Activated T-cell treated with anti-CD3 and anti-CD28 coated beads, Interleukin-2, amount 50 U/mL, for 4 hours (primary cell): ENCODE measurements around the gene ENPP6. TPM values are rescaled to one million over a fixed set of nuclear protein-coding genes. Genes with fewer than 3 reads are reported as not detected.

ENCODE experiments used
- ATAC-seq, 2 donors: fragments of 200-7000 bp; cut with Tn5 transposase; one replicate each; pipeline ENCODE4 v1.10.0; 2021
- DNase-seq: peaks from one replicate; pipeline ENCODE4 v3.0.0-alpha.2; 2020
- H3K27me3 Mint-ChIP-seq: one replicate; pipeline ENCODE4 v1.8.0; 2021; ENCODE audit warnings: low read depth, mixed read lengths
- H3K36me3 Mint-ChIP-seq: one replicate; pipeline ENCODE4 v1.8.0; 2022; ENCODE audit warnings: mixed read lengths; ENCODE audit not compliant: insufficient read depth
- H3K4me1 Mint-ChIP-seq: one replicate; pipeline ENCODE4 v1.8.0; 2021; ENCODE audit warnings: low read depth, mixed read lengths
- H3K4me3 Mint-ChIP-seq: one replicate; pipeline ENCODE4 v1.8.0; 2021; ENCODE audit warnings: mild to moderate bottlenecking, moderate library complexity, mixed read lengths
- H3K9me3 Mint-ChIP-seq: one replicate; pipeline ENCODE4 v1.8.0; 2021; ENCODE audit warnings: mixed read lengths
- total RNA-seq, 3 donors: library from RNA; stranded (reverse); gene quantifications; one replicate each; pipeline ENCODE4 v1.2.1, GENCODE V29; 2021

Gene ENPP6
- under 1 TPM in 1 of 3 donors, not detected in 2; 0.11 TPM for total RNA-seq

GRCh38 chr4:184217634-184218033 lies at the start of gene ENPP6:
Gene ENPP6, minus strand, starts transcription at chr4:184217873. Its CDS starts 54 bp downstream, at chr4:184217819.
- Mint-ChIP-seq H3K36me3 (no peaks in the 10 kb centered on the region), H3K27me3 (peaks cover 9% of the 10 kb centered on the region), H3K4me3 (no peak within 1 kb of the TSS), H3K9me3 (no peaks in the 10 kb centered on the region), H3K4me1 (no peaks in the 10 kb centered on the region)
- no peak for DNase-seq
- no peak for ATAC-seq

- DNase-seq (no peak), ATAC-seq (no peak)
- Mint-ChIP-seq H3K36me3 (no peaks in the 10 kb centered on the region), H3K4me1 (peaks cover 57% of the 10 kb centered on the region), H3K9me3 (no peaks in the 10 kb centered on the region), H3K4me3 (peak overlapping the region; percentile 84), H3K27me3 (no peaks in the 10 kb centered on the region)
Observed at GRCh38 chr4:184267206-184267608, 49.5 kb upstream of the ENPP6 start.

- Mint-ChIP-seq H3K4me1 (peaks cover 57% of the 10 kb centered on the region), H3K36me3 (no peaks in the 10 kb centered on the region), H3K27me3 (no peaks in the 10 kb centered on the region), H3K9me3 (no peaks in the 10 kb centered on the region), H3K4me3 (peak overlapping the region; percentile 39)
- DNase-seq, result no peak
- no peak for ATAC-seq
Observed at GRCh38 chr4:184265546-184266351, 48.1 kb upstream of the ENPP6 start.

GRCh38 chr4:184263910-184264732 lies 46.4 kb upstream of the ENPP6 start:
- H3K27me3 Mint-ChIP-seq, result no peaks in the 10 kb centered on the region
- ATAC-seq (peak; percentile 32 to 37), DNase-seq (peak; percentile 95)
- no peaks in the 10 kb centered on the region for H3K36me3 Mint-ChIP-seq
- peaks cover 43% of the 10 kb centered on the region for H3K4me1 Mint-ChIP-seq
- no peaks in the 10 kb centered on the region for H3K9me3 Mint-ChIP-seq
- H3K4me3 Mint-ChIP-seq, result no peak overlapping the region

GRCh38 chr4:184263461-184263860 lies 45.8 kb upstream of the ENPP6 start:
- peaks cover 36% of the 10 kb centered on the region for H3K4me1 Mint-ChIP-seq
- no peaks in the 10 kb centered on the region for H3K27me3 Mint-ChIP-seq
- no peak overlapping the region for H3K4me3 Mint-ChIP-seq
- no peaks in the 10 kb centered on the region for H3K9me3 Mint-ChIP-seq
- DNase-seq (no peak), ATAC-seq (no peak)
- H3K36me3 Mint-ChIP-seq, result no peaks in the 10 kb centered on the region

GRCh38 chr4:184262901-184263300 lies 45.2 kb upstream of the ENPP6 start:
- Mint-ChIP-seq H3K4me1 (peaks cover 32% of the 10 kb centered on the region), H3K27me3 (no peaks in the 10 kb centered on the region), H3K4me3 (no peak overlapping the region), H3K9me3 (no peaks in the 10 kb centered on the region), H3K36me3 (no peaks in the 10 kb centered on the region)
- DNase-seq (no peak), ATAC-seq (peak; percentile 39 to 67)

- Mint-ChIP-seq H3K27me3 (no peaks in the 10 kb centered on the region), H3K4me3 (no peak overlapping the region), H3K36me3 (no peaks in the 10 kb centered on the region), H3K9me3 (no peaks in the 10 kb centered on the region), H3K4me1 (peaks cover 19% of the 10 kb centered on the region)
- ATAC-seq, result no peak
- no peak for DNase-seq
Observed at GRCh38 chr4:184261246-184261645, 43.6 kb upstream of the ENPP6 start.

- Mint-ChIP-seq H3K4me3 (no peak overlapping the region), H3K27me3 (no peaks in the 10 kb centered on the region), H3K9me3 (no peaks in the 10 kb centered on the region), H3K4me1 (peaks cover 5% of the 10 kb centered on the region), H3K36me3 (no peaks in the 10 kb centered on the region)
- DNase-seq, result no peak
- no peak for ATAC-seq
Observed at GRCh38 chr4:184259866-184260265, 42.2 kb upstream of the ENPP6 start.

- Mint-ChIP-seq H3K36me3 (no peaks in the 10 kb centered on the region), H3K27me3 (no peaks in the 10 kb centered on the region), H3K4me3 (no peak overlapping the region), H3K4me1 (peaks cover 2% of the 10 kb centered on the region), H3K9me3 (no peaks in the 10 kb centered on the region)
- ATAC-seq, result no peak
- no peak for DNase-seq
Observed at GRCh38 chr4:184259081-184259480, 41.4 kb upstream of the ENPP6 start.

GRCh38 chr4:184255871-184256642 lies 38.4 kb upstream of the ENPP6 start:
- no peaks in the 10 kb centered on the region for H3K36me3 Mint-ChIP-seq
- ATAC-seq (no peak), DNase-seq (no peak)
- H3K27me3 Mint-ChIP-seq, result no peaks in the 10 kb centered on the region
- H3K4me3 Mint-ChIP-seq, result no peak overlapping the region
- H3K4me1 Mint-ChIP-seq, result peaks cover 4% of the 10 kb centered on the region
- H3K9me3 Mint-ChIP-seq, result no peaks in the 10 kb centered on the region

- ATAC-seq (no peak), DNase-seq (no peak)
Observed at GRCh38 chr4:184255361-184255760, 37.7 kb upstream of the ENPP6 start.

GRCh38 chr4:184253072-184253420 lies 35.4 kb upstream of the ENPP6 start:
- Mint-ChIP-seq H3K9me3 (no peaks in the 10 kb centered on the region), H3K4me3 (no peak overlapping the region), H3K4me1 (peaks cover 6% of the 10 kb centered on the region), H3K36me3 (no peaks in the 10 kb centered on the region), H3K27me3 (peaks cover 2% of the 10 kb centered on the region)
- ATAC-seq (no peak), DNase-seq (no peak)

More at GRCh38 chr4:184255361-184255760, 37.7 kb upstream of the ENPP6 start:
- no peaks in the 10 kb centered on the region for H3K9me3 Mint-ChIP-seq
- peaks cover 6% of the 10 kb centered on the region for H3K4me1 Mint-ChIP-seq
- H3K36me3 Mint-ChIP-seq, result no peaks in the 10 kb centered on the region
- H3K4me3 Mint-ChIP-seq, result no peak overlapping the region
- H3K27me3 Mint-ChIP-seq, result no peaks in the 10 kb centered on the region

- peak in 1 of 2 donors; percentile 16 for ATAC-seq
- Mint-ChIP-seq H3K4me3 (no peak overlapping the region), H3K9me3 (no peaks in the 10 kb centered on the region), H3K36me3 (no peaks in the 10 kb centered on the region), H3K4me1 (peaks cover 6% of the 10 kb centered on the region), H3K27me3 (peaks cover 2% of the 10 kb centered on the region)
- DNase-seq, result no peak
Observed at GRCh38 chr4:184252136-184253071, 34.7 kb upstream of the ENPP6 start.
